Renal cortical epithelial cell (primary cell): ENCODE data around the gene FOXQ1. TPM values are rescaled to one million over a fixed set of nuclear protein-coding genes. Genes with fewer than 3 reads are reported as not detected.
"Not testable (repeated sequence)": the region's sequence is repeated elsewhere in the genome, so short reads cannot be mapped to it uniquely, and the experiment has no call there.

Experiments
- DNase-seq: peaks from one replicate; pipeline ENCODE4 v3.0.0-alpha.2; 2011; ENCODE audit warnings: low read depth
- total RNA-seq: library from RNA; depleted of rRNA; stranded (reverse); fragments of >200 nt; gene quantifications from 2 replicates; pipeline ENCODE4 v1.2.3, GENCODE V29; 2014

The FOXQ1 gene
- total RNA-seq, 1 donor from 2014 or later, result 0.65 TPM

DNA sequence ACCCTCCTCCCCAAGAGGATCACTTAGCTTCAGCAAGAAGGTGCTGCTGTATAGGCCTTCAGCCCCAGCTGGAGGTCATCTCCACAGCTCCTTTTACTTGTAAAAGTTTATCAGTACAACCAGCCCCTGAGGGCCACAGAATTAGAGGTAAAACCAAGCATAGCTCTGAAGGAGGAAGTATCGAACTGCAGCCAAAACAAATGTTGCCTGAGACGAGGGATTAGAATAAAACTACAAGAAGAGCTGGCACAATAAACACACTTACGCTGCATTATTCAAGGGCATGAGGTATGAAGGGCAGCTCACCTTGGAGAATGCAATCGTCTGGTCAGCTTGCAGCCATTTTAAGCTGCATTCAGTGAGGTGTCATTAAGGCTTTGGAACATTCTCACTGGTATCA is 21.1 kb upstream of the FOXQ1 start:
- DNase-seq, result no peak

- DNase-seq, result no peak
Observed at GRCh38 chr6:1291381-1291780, 20.5 kb upstream of the FOXQ1 start.

DNA sequence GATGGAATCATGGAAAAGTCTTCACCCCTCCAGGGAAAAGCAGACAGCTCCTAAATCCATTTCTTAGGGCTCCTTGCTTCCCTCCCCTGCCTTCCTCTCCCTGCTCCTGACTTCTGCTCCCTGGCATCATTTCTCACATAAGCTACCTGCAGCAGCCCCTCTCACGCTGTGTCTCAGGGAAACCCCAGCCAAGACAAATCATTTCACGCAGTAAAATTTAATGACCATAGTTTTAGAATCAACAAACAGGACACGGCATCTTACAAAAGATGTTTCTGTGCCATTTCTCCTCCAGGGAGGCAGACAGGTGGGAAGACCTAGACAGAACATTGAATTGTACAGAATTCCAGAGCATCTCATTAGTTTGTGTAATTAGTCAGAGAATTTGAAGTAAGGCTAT is 16.5 kb upstream of the FOXQ1 start:
- no peak for DNase-seq

- no peak for DNase-seq
Observed at GRCh38 chr6:1296079-1296478, 15.8 kb upstream of the FOXQ1 start.

DNA sequence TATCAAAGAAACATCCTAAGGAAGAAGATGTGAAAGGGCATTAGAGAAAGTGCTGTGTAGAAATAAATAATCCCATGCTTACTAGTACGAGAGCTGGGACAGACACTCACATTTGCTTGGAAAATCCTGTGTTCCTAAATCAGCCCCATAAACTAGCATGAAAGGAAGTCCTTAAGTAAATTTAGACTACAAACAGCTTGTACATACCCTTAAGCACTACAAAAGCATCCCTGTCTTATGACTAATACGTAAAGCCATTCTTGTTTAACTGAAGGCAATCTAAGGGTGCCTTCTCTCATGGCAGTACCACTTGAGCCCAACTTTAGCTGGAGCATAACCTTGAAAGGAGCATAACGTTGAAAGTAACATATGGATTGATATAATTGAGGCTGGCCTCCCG is 15.4 kb upstream of the FOXQ1 start:
- DNase-seq, result peak; percentile 62

DNA sequence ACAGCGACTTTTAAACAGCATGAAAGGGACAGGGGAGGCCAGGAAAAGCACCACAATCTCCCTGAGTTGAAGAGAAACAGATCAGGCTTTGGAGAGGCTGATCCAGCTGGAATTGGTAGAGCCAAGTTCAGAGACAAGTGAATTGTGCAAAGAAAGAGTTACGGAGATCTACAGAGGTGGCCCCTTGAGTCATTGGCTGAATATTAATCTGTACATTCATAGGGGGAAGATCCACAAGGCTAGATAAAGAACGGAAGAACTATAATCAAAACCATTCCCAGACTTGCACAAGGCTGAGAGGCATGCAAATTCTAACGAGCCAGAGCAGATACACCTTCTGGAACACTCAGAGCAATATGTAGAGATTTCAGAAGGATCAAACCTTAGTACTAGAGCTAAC is 14.2 kb upstream of the FOXQ1 start:
- peak; percentile 49 for DNase-seq

GRCh38 chr6:1298768-1299167 is 13.1 kb upstream of the FOXQ1 start:
- DNase-seq, result no peak

- DNase-seq, result no peak
Observed at GRCh38 chr6:1306133-1306532, 5.8 kb upstream of the FOXQ1 start.

GRCh38 chr6:1309366-1309765 is 2.5 kb upstream of the FOXQ1 start:
- DNase-seq, result no peak

GRCh38 chr6:1310628-1311399 is 1.1 kb upstream of the FOXQ1 start:
- DNase-seq, result no peak

- no peak for DNase-seq
Observed at GRCh38 chr6:1312203-1312472, 240 bp downstream of the FOXQ1 start.

DNA sequence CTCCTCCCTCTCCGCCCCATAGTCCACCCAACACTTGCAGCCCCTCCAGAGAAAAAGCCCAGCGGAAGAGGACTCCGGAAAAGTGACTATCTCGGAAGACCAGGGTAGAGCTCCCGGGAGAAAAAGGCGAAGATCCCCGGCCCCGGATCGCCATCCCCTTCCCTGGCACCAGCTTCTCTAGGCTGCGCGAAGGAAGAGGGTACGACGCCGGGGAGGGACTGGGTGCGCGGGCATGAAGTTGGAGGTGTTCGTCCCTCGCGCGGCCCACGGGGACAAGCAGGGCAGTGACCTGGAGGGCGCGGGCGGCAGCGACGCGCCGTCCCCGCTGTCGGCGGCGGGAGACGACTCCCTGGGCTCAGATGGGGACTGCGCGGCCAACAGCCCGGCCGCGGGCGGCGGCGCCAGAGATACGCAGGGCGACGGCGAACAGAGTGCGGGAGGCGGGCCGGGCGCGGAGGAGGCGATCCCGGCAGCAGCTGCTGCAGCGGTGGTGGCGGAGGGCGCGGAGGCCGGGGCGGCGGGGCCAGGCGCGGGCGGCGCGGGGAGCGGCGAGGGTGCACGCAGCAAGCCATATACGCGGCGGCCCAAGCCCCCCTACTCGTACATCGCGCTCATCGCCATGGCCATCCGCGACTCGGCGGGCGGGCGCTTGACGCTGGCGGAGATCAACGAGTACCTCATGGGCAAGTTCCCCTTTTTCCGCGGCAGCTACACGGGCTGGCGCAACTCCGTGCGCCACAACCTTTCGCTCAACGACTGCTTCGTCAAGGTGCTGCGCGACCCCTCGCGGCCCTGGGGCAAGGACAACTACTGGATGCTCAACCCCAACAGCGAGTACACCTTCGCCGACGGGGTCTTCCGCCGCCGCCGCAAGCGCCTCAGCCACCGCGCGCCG is 822 bp downstream of the FOXQ1 start:
- DNase-seq, result no peak

- DNase-seq, result no peak
Observed at GRCh38 chr6:1313384-1313766, 1.5 kb downstream of the FOXQ1 start.

DNA sequence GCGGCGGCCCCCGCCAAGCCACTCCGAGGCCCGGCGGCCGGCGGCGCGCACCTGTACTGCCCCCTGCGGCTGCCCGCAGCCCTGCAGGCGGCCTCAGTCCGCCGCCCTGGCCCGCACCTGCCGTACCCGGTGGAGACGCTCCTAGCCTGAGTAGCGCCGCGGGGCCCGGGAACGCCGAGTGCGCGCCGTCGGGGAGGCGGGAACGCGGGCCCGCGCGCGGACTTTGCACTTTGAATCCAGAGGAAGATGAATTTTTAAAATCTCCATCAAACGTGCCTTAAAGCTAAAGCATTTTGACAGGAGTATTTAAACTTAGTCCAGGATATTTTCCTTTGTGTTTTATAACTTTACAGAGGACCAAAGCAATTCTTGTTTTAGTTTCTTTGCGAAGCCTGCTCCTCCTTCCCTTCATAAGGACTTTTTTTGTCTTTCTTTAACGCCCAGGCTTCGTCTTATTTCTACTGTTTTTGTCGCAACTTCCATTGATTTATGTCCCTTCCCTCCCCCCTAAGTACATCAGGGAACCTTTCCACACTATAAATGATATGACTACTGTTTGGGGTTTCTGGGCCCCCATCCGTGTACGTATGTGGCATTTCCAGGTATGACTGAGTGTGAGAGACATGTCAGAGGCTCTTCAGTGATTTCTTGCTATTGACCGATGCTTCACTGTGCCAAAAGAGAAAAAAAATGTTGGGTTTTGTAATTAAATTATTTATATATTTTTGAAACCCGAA is 2.0 kb downstream of the FOXQ1 start:
- no peak for DNase-seq

DNA sequence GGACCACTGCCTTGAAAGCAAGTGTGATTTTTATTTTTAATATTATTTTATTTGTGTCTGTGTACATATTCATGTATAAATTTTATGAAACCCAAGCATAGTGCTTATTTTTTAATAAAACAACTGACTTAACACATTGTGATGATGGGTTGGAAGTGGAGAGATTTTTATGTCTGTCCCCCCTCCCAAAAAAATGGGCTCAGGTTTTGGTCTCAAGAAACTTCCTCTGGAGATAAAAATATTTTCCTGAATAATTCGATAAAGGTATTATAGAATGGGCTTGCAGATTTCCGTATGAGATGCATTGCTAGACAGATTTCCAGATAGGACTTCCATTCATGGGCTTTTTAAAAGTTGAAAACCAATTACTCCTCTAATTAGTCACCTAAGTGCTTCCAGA is 2.7 kb downstream of the FOXQ1 start:
- DNase-seq, result no peak

DNA sequence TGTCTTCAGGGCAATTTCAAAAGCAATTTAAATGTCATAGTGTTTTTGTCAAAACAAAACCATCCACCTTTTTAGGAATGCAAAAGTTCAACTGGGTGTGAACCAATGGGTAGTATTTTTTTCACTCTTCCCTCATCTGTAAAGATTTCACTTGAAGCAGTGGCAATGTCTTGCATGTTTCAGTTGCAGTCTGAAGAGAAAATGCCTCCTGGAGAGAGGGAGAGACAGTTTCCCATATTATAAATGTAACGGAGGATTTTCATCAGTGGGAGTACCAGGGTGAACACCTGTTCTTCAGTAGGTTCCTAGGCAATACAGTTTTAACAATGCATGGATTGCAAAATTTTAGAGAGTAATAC is 3.3 kb downstream of the FOXQ1 start:
- DNase-seq, result no peak

- DNase-seq, result no peak
Observed at GRCh38 chr6:1315560-1316386, 3.9 kb downstream of the FOXQ1 start.

DNA sequence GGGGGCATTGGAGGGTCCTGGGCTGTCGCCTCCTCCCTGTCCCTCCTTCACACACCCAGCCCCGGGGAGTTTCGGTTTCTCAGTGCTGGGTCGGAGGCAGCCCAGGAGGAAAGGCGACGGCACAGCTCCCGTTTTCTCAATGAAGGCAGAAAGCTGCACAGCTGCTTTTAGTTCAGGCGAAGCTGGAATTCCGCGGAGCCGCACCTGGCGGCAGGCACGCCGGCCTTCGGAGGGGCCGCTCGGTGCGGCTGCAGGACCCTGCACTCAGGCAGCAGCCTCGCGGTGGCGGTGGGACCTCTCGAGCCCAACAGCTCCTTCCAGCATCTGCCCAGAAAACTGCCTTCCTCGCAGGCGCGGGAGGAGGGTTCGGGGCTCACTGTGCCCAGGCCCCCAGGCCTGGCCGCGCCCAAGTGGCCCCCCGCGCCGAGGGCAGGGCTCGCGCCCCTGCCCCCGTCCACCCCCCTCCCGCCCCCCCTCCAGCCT is 4.6 kb downstream of the FOXQ1 start:
- no peak for DNase-seq

GRCh38 chr6:1317302-1317815 is 5.5 kb downstream of the FOXQ1 start:
- DNase-seq, result no peak

DNA sequence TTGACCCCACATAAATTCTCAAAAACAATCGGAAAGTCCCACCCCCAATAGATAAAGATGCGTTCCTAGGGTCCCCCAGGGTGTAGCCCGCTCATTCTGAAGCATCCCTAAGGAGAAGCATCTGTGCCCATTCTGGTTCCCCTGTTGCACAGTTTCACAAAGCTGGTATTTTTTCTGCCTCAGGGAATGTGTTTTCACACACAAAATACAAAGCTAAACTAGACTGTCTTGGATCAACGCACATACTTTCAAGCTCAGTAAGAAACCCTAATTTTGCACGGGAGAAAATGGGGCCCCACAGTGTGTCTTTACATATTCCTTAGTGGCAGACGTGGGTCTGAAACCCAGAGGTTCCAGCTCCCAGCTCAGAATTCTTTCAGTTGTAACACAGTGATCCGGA is 6.1 kb downstream of the FOXQ1 start:
- no peak for DNase-seq

GRCh38 chr6:1318584-1318983 is 6.7 kb downstream of the FOXQ1 start:
- not testable (repeated sequence) for DNase-seq

DNA sequence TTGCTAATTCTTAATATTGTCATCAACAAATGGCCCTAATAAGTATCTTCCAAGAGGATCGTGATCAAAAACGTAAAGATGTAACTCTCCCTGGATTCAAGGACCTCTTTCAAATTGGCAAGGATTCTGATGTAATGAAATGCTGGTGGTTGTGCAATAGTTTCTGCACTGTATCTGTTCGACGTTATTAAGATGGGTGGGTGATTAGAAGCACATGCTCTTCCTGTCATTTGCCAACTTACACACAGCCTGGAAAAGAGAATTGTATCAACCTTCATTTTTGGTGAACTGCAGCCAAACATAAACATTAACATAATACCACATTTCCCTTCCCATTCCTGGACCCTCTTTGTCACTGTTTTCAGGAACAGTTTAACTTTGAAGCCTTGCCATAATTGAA is 9.8 kb downstream of the FOXQ1 start:
- DNase-seq, result no peak
